ENCODE results near the gene RGL2. TPM values are rescaled to one million over a fixed set of nuclear protein-coding genes. Genes with fewer than 3 reads are reported as not detected.

RGL2 gene
- total and polyA plus RNA-seq, 9 donors, result 26.9 to 82.0 (median 64.9) TPM

GRCh38 chr6:33259032-33259431, 39.7 kb downstream of the RGL2 start:
- Histone ChIP-seq H3K9me3 (no peaks in the 10 kb centered on the region), H3K27ac (no peak overlapping the region), H3K36me3 (no peaks in the 10 kb centered on the region), H3K4me1 (ENCODE audit: insufficient read depth) (no peaks in the 10 kb centered on the region), H3K27me3 (no peaks in the 10 kb centered on the region), H3K4me3 (no peak overlapping the region)
- intact Hi-C loops (cut with DNase I), result no loop called here
- 91 to 95% (median 91%) methylated on average over 5 of the region's 5 CpGs for WGBS, 3 donors
- no peak for DNase-seq
- TF ChIP-seq EP300 (IDR thresholded peaks at IDR 0.05) (no peak), POLR2A (IDR thresholded peaks at IDR 0.05) (no peak), CTCF (IDR thresholded peaks at IDR 0.05) (no peak)

GRCh38 chr6:33254591-33254990, 44.2 kb downstream of the RGL2 start:
- intact Hi-C loops (cut with DNase I), result no loop called here
- no peak for DNase-seq
- Histone ChIP-seq H3K9me3 (no peaks in the 10 kb centered on the region), H3K36me3 (no peaks in the 10 kb centered on the region), H3K27ac (no peak overlapping the region), H3K4me1 (ENCODE audit: insufficient read depth) (peaks cover 3% of the 10 kb centered on the region), H3K4me3 (no peak overlapping the region), H3K27me3 (no peaks in the 10 kb centered on the region)
- 90 to 93% (median 93%) methylated on average over 4 of the region's 4 CpGs for WGBS, 3 donors
- TF ChIP-seq POLR2A (IDR thresholded peaks at IDR 0.05) (no peak), CTCF (IDR thresholded peaks at IDR 0.05) (no peak)

- H3K27ac ChIP-seq, result no peak overlapping the region
- H3K4me1 ChIP-seq (ENCODE audit: insufficient read depth), result peaks cover 3% of the 10 kb centered on the region
- no peaks in the 10 kb centered on the region for H3K27me3 ChIP-seq
- no peak overlapping the region for H3K4me3 ChIP-seq
- no peaks in the 10 kb centered on the region for H3K9me3 ChIP-seq
- TF ChIP-seq EP300 (IDR thresholded peaks at IDR 0.05) (no peak), POLR2A (IDR thresholded peaks at IDR 0.05) (no peak), CTCF (IDR thresholded peaks at IDR 0.05) (no peak)
- intact Hi-C loops (cut with DNase I), result no loop called here
- no peaks in the 10 kb centered on the region for H3K36me3 ChIP-seq
- DNase-seq, result no peak
Observed at GRCh38 chr6:33252759-33253158, 46.0 kb downstream of the RGL2 start.

GRCh38 chr6:33251395-33252012, 47.2 kb downstream of the RGL2 start:
- Histone ChIP-seq H3K27ac (no peak overlapping the region), H3K36me3 (no peaks in the 10 kb centered on the region), H3K27me3 (no peaks in the 10 kb centered on the region), H3K4me3 (no peak overlapping the region), H3K9me3 (no peaks in the 10 kb centered on the region), H3K4me1 (ENCODE audit: insufficient read depth) (peaks cover 3% of the 10 kb centered on the region)
- 83 to 89% (median 86%) methylated on average over 6 of the region's 6 CpGs for WGBS, 3 donors
- intact Hi-C loops (cut with DNase I), result no loop called here
- TF ChIP-seq POLR2A (IDR thresholded peaks at IDR 0.05) (no peak), EP300 (IDR thresholded peaks at IDR 0.05) (no peak), CTCF (IDR thresholded peaks at IDR 0.05) (no peak)
- DNase-seq, result no peak
